Brain microvascular endothelial cell (primary cell): ENCODE measurements around the gene ESYT1.

Experiments used
- DNase-seq: peaks from one replicate; pipeline ENCODE4 v3.0.0-alpha.2; 2020
- H3K27ac ChIP-seq: fragments of 250-450 bp; sonication (Bioruptor Pico); 2 replicates; pipeline ENCODE4 v1.5.1; 2020; ENCODE audit warnings: mild to moderate bottlenecking, moderate library complexity
- H3K27me3 ChIP-seq: fragments of 250-450 bp; sonication (Bioruptor Pico); replicated peaks from 2 replicates; pipeline ENCODE4 v1.5.1; 2020; ENCODE audit warnings: mild to moderate bottlenecking
- H3K36me3 ChIP-seq: fragments of 250-450 bp; sonication (Bioruptor Pico); replicated peaks from 2 replicates; pipeline ENCODE4 v1.5.1; 2020; ENCODE audit warnings: mild to moderate bottlenecking
- H3K4me3 ChIP-seq: 2 replicates; pipeline ENCODE4 v1.5.1; 2011; ENCODE audit warnings: low read depth, mild to moderate bottlenecking, control low read depth, low read length, moderate library complexity
- in situ Hi-C: cut with HindIII; loops from 2 replicates; pipeline ENCODE4 v1.10.0; 2017; ENCODE audit warnings: low sequenced_read_pairs, low pct_ligation_motif_present
- TF ChIP-seq, protein P1 (sequence below): IDR thresholded peaks from 2 replicates; pipeline ENCODE4 v1.5.1; 2011; ENCODE audit warnings: low read depth, mild to moderate bottlenecking, moderate library complexity, low read length, control low read depth, inconsistent platforms; ENCODE audit errors: missing control alignments

ESYT1 gene

DNA sequence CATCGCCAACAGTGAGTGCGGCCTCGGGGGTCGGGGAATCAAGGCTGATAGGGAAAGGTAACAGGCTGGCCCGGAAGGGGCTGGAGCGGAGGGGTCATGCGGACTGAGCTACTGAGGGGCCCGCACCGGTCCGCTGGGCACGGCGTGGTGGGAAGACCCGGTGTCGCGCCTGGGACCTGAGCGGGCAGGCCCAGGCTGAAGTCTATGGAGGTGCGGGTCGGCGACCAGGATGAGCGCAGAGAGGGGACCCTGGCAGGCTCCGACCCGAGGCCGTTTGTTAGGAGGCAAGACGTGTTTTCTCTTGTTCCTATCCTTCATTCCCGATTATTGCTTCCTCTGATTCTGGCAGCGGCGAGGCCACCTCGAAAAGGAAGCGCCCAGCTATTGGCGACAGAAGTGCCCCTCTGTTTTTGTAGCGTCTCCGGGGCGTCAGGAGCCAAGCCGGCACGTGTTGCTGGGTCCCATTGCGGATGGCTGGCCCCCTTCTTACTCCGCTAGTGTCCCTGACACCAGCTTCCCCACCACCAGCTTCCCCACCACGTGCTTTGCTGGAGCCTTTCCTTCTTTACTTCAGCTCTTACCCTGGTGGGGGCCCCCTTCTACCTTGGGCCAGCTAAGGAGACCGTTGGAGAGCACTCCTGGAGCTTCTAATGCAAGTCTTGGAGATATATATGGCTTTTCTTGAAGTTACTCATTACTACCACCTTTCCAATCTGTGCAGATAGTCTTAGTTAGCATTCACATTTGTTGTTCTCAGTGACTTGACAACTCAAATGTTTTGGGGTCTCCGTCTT is 23.1 kb upstream of the ESYT1 start:
- no peak for DNase-seq

DNA sequence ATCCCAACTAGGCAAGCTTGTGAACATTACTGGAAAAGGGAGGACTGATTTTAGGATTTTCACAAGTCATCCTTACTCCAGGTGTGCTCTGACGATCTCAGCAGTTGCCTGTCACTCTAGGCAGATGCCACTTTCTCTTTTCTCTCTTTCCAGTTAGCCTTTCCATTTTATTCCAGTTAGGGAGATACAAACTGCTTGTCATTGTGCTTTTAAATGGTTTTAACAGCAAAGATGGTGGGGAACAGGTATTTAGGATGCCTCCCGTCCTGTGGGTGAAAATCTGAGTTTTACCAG is 22.5 kb upstream of the ESYT1 start:
- DNase-seq: no peak
- Histone ChIP-seq H3K4me3 (peak overlapping the region; percentile 97), H3K27me3 (no peaks in the 10 kb centered on the region), H3K36me3 (peaks cover 35% of the 10 kb centered on the region), H3K27ac (no peak overlapping the region)
- TF ChIP-seq, protein P1, sequence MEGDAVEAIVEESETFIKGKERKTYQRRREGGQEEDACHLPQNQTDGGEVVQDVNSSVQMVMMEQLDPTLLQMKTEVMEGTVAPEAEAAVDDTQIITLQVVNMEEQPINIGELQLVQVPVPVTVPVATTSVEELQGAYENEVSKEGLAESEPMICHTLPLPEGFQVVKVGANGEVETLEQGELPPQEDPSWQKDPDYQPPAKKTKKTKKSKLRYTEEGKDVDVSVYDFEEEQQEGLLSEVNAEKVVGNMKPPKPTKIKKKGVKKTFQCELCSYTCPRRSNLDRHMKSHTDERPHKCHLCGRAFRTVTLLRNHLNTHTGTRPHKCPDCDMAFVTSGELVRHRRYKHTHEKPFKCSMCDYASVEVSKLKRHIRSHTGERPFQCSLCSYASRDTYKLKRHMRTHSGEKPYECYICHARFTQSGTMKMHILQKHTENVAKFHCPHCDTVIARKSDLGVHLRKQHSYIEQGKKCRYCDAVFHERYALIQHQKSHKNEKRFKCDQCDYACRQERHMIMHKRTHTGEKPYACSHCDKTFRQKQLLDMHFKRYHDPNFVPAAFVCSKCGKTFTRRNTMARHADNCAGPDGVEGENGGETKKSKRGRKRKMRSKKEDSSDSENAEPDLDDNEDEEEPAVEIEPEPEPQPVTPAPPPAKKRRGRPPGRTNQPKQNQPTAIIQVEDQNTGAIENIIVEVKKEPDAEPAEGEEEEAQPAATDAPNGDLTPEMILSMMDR: no peak
- in situ Hi-C loops: no loop called here

More for the DNA sequence above, 23.1 kb upstream of the ESYT1 start:
- Histone ChIP-seq H3K27me3 (no peaks in the 10 kb centered on the region), H3K36me3 (peaks cover 29% of the 10 kb centered on the region), H3K27ac (peak overlapping the region; percentile 54), H3K4me3 (peak overlapping the region; percentile 97)
- in situ Hi-C loops: no loop called here
- TF ChIP-seq, protein P1: peak; percentile 17

DNA sequence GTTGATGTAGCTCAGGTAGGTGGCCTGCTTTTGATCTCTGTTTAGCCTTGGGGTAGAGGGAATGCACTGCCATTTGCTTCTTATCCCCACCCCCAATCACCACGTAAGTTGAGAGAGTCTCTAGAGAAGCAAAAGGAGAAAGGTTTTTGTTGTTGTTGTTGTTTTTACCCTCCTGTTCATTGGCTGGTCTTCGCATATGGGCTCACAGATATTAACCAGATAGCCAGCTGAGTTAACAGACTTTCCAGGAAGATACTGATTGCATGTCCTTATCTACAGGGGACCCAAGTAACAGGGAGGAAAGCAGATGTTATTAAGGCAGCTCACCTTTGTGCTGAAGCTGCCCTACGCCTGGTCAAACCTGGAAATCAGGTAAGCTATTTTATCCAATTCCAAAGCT is 20.8 kb upstream of the ESYT1 start:
- Histone ChIP-seq H3K27me3 (no peaks in the 10 kb centered on the region), H3K36me3 (peaks cover 50% of the 10 kb centered on the region), H3K4me3 (no peak overlapping the region), H3K27ac (no peak overlapping the region)
- in situ Hi-C loops: no loop called here
- TF ChIP-seq, protein P1: no peak
- DNase-seq: no peak

DNA sequence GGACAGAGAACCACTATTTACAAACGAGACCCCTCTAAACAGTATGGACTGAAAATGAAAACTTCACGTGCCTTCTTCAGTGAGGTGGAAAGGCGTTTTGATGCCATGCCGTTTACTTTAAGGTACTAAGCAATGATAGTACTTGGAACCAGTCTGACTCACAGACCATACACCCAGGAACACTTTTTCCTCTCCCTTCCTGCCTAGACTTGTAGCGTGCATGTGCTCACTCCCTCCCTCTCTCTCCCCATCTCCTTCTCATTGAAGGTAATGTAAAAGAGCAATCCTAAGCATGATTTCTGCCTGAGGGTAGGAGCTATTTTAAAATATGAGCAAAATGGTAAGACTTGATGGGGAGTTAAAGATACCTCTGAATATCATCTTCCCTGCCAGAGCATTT is 17.5 kb upstream of the ESYT1 start:
- TF ChIP-seq, protein P1: no peak
- H3K27ac ChIP-seq: no peak overlapping the region
- no peak overlapping the region for H3K4me3 ChIP-seq
- no peak for DNase-seq
- peaks cover 70% of the 10 kb centered on the region for H3K36me3 ChIP-seq
- no peaks in the 10 kb centered on the region for H3K27me3 ChIP-seq
- in situ Hi-C loops: no loop called here

DNA sequence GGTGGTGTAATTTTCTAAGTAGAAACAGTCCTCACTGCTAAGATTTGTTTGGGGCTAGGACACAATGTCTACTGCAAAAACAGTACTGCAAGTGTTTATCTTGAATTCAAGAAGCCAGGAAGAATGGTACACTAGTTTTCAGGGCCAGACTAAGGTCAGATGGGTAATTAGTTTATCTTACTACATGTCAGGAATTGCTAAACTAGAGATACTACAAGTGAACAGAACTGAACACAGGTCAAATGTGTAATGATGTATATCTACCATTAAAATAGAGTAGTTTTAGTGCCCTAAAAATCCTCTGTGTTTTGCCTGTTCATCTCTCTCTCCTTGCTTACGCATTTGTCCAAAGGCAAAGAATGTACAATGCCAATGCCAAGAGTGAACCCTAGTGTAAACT is 14.0 kb upstream of the ESYT1 start:
- in situ Hi-C loops: no loop called here
- no peak for DNase-seq
- no peak overlapping the region for H3K4me3 ChIP-seq
- H3K36me3 ChIP-seq: peaks cover 56% of the 10 kb centered on the region
- H3K27me3 ChIP-seq: no peaks in the 10 kb centered on the region
- TF ChIP-seq, protein P1: no peak
- no peak overlapping the region for H3K27ac ChIP-seq

GRCh38 chr12:56115329-56115728 is 12.7 kb upstream of the ESYT1 start:
- DNase-seq: peak; percentile 34
- TF ChIP-seq, protein P1: no peak
- H3K27me3 ChIP-seq: no peaks in the 10 kb centered on the region
- peaks cover 44% of the 10 kb centered on the region for H3K36me3 ChIP-seq
- in situ Hi-C loops: loop anchor here (5.0 kb wide), 1 partner anchor 72 kb away; the partner anchor contains the start of gene SMARCC2
- H3K27ac ChIP-seq: peak overlapping the region; percentile 82
- peak overlapping the region; percentile 98 for H3K4me3 ChIP-seq
